GM12872 (cell line): ENCODE results near the gene SPRED2.

Source experiments
- TF ChIP-seq, protein P1 (sequence below): IDR thresholded peaks from 3 replicates; pipeline ENCODE4 v1.5.1; 2011; ENCODE audit warnings: low read depth, mild to moderate bottlenecking, low read length, moderate library complexity; ENCODE audit not compliant: insufficient read depth

Gene SPRED2

DNA sequence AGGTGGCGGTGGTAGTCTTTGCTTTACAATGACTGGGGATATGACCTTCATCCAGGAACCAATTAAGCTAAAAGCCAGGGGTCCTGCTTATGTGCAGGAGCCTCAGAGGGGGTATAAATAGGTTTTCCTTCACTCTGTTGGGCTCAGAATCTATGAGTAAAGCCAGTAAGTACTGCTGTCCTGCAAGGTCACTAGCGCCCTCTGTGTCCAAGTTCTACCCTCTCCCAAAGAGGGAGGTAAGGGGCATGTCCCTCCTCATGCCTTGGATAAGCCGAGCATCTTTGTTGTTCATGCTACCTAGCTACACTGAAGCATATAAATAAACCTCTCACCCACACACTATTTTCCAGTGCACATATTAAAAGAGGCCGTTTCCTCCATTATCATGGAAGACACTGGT, 79.4 kb downstream of the SPRED2 start:
- TF ChIP-seq, protein P1, sequence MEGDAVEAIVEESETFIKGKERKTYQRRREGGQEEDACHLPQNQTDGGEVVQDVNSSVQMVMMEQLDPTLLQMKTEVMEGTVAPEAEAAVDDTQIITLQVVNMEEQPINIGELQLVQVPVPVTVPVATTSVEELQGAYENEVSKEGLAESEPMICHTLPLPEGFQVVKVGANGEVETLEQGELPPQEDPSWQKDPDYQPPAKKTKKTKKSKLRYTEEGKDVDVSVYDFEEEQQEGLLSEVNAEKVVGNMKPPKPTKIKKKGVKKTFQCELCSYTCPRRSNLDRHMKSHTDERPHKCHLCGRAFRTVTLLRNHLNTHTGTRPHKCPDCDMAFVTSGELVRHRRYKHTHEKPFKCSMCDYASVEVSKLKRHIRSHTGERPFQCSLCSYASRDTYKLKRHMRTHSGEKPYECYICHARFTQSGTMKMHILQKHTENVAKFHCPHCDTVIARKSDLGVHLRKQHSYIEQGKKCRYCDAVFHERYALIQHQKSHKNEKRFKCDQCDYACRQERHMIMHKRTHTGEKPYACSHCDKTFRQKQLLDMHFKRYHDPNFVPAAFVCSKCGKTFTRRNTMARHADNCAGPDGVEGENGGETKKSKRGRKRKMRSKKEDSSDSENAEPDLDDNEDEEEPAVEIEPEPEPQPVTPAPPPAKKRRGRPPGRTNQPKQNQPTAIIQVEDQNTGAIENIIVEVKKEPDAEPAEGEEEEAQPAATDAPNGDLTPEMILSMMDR, result 0 out of 3 replicates have a peak, but pooled peaks have one; percentile 21

DNA sequence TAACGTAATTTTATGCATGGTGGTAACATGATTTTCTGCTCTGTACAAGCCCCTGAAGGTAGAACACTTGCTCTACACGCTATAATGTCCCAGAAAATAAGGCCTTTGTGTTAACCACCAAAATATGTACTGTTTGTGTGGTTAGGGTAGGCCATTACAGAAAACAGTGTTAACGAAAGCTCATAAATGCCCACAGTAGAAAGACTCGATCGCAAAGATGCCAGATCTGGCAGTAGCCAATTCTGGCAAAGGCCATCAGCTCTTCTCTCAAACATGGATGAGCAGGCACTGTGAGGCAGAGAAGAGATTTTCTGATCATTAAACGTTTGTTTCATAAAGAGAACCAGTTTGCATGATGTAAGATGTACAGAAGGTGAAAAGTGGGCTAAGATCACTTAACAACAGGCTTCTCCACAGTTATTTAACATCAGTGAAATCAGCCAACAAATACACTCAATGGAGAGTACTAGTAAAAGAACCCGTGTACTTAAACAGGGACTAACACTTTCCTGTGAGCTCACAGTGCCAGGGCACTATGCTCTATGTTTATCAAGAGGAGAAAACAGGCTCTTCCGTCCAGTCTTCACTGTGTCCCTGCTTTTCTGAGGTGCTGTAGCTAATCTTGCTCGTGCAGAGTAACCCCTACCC, 80.3 kb downstream of the SPRED2 start:
- TF ChIP-seq, protein P1, result no peak

DNA sequence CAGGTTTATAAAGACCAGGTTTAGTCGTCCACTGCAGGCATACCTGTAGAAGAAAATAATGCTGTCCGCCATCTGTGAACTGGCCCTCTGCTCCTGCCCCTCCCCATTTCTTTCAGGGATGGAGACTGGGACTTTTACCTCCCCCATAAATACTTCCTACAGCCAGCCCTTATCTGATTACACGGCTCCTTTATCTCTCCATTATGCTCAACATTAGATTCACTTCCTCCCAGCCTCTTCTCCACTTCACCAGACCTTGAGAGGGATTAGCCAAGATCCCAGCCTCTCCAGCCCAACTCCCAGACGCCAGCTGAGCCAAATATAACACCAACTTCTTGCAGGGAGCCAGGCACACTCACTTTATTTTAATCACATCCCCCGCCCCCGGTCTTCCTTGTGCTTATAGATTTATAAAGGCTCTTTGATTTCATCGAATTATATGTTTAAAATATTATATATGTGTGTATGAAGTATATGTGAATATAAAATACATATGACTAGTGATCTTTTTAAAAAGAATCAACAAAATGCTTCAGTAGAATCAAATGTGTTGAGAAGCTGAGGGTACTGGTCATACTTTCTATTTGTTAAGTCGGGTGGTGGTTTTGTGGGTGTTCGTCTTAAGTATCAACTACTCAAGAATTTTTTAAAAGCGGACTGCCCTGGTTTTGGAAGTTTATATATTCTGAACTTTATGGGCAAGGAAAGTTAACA, 81.0 kb downstream of the SPRED2 start:
- TF ChIP-seq, protein P1, result no peak

DNA sequence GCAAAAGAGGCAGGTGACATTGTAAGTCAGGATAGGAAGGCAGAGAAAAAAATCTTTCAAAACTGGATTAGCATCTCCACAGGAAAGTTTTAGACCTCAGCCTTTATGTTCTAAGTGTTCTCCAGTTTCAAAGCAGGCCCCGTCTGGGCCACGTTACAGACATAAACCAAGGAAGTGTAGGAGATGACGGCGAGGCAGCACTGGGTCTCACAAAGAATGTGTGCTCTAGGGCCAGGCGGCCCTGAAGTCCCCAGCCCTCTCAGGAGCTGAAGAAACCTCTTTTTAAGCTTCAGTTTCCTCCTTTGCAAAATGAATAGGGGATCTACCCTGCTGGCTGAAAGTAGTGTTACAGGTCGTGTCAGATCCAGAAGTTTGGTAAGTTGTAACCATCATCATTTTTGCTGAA, 81.7 kb downstream of the SPRED2 start:
- TF ChIP-seq, protein P1, result peak; percentile 63; the same call in 2 of the 3 replicates

DNA sequence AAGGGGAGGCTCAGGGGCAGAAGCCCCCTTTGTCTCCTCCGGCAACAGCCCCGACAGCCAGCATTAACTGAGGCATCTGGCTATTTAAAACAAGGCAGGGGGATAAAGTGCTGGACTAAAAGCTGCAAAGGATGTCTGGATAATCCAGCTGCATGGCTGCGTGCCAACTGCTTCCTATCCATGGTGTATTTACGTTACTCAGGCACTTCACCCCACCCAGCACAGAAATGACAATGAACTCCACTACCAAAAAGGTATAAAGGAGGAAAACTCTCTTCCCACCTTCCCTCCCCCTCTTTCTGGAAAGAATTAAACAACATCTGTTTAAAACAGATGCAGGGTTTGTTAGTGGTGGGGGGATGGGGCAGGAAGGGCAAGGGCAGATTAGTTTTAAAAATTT, 82.5 kb downstream of the SPRED2 start:
- TF ChIP-seq, protein P1, result no peak

DNA sequence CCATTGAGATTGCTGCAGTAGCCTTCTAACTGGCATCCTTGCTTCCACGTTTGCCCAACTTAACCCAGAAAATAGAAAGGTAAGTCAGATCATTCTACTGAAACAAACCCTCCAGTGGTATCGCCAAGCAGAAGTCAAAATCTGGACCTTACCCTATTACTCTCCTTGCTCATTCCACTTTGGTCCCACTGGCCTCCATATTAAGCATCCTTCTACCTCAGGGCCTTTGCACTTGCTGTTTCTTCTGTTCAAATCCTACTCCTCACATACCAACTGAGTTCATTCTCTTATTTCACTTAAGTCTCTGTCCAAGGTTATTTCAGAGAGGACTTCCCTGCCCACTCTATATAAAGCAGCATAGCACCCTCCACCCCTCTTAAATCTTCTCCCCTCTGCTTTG, 84.5 kb downstream of the SPRED2 start:
- TF ChIP-seq, protein P1, result no peak

DNA sequence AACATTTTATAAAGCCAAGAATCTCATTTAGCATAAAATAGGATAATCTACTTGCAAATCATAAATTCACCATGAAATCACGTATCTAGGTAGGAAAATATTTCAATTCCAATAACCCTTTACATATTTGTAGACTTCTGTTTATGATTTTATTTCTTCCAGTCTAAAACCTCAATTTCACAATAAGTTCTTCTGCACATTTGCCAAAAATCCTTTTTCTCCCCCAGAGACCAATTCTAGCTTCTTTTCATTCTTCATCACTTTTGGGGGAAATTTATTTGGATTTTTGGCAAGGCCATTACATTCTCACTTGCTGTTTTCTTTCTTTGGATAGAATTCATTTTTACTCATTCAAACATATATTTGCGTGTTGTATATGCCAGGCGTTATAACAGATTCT, 86.8 kb downstream of the SPRED2 start:
- TF ChIP-seq, protein P1, result no peak
